Measurements from ENCODE around the gene KCNK4.
"Not testable (repeated sequence)": the region's sequence is repeated elsewhere in the genome, so short reads cannot be mapped to it uniquely, and the experiment has no call there.

KCNK4 gene

DNA sequence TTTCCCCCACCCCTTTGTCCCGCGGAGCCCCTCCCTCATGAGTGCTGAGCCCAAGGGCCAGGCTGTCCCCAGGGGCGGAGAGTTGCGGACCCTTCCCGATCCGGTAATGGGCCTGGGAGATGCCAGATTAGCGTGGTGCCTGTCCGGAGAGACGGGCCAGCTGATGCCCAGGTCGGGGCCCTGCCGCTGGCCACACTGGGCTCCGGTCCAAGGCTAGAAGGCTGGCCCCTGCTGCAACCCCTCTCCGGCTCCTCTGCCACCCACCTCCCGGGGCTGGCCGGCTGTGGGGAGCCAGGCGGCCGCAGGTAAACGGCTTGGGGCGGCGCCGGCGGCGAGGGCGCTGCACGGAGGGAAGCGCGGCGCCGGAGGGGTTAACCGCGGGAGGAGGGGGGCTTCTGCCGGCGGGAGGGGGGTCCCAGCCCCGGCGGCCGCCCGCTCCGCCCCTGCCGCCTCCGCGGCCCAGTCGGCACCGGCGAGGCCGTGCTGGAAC, at the start of gene KCNK4:
Gene KCNK4, plus strand, starts transcription at position 41 of the 490 bp plus-strand sequence. CDS start 1,717 bp downstream, outside the sequence.
- no peak for DNase-seq (ENCODE audit: low spot score)

DNA sequence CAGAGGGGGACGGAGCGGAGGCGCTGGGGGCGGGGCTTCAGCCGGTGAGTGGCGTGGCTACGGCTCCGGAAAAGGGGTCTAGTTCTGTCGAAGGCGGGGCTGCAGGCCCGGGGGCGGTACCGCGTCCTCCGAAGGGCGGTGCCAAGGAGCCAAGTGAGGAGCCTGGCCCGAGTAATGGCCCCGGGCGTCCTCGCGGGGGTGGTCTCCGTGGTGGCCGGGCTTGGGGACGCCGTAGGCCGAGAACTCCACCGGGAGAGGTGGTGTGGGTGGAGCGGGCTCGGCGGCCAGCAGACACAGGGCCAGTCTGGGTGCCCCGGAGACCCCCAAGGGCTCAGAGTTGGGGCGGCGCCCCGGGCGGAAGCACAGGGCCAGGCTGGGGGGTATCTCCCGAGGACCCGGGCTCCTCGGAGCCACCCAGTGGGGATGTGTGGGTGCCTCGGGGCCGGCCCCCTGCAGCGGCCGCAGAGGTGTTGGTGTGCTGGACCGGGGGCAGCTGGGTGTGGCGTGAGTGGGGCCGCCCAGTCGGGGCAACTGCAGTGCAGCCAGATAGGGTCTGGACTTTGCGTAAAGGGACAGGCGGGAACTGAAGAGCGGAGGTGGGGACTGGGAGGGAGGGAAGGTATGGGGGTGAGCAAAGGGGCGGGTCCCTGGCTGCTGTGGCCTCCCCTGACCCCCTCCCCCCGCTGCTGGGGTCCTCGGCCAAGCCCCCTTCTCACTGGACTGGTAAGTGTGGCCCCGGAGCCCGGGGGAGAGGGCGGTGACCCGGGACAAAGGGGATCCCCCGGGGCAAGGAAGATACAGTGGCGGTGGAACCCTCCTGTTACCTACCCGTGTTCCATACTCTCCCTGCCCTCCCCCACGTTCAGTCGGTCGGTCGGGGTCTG, 49.4 kb upstream of the KCNK4 start:
- DNase-seq (ENCODE audit: low spot score) = no peak

DNA sequence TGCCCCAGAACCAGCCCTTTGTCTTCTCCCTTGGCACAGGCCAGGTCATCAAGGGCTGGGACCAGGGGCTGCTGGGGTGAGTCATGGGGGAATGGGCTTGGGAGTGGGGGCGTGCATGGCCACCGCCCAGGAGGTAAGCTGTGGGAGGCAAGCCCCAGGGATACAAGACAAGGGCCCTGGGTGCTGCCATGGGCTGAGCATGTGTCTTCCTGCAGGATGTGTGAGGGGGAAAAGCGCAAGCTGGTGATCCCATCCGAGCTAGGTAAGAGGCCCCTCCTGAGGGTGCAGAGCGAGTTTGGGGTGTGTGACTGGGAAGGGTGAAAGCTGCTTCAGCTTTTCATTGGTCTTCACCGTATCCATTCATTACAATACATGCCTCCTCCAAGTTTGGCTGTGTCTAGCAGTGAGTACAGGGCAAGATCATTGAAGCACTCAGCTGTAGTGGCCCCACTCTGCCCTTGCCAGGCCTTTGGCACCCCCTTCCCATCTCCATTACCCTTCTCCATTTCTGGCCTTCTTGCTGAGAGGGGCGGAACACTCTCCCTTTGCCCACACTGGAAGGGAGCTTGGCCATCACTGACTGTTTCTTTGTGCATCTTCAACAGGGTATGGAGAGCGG, 47.8 kb upstream of the KCNK4 start:
- no peak for DNase-seq (ENCODE audit: low spot score)

DNA sequence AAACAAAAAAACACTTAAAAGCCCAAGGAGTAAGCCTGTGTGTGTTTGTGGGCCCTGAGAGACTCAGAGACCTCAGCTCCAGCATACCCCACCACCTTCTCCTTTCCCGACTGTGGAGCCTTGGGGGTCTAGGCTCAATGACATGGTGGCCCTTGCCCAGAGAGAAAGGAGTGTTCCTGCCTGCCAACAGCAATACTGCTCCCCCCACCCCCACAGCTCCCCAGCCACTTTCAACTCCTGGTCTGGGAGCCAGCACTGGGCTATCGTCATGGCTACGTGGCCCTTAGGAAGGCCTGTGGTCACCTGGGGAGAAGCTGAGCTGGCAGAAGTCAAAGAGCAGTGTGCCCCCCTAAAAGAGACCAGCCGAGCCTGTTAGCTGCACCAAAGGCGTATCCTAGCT, 47.0 kb upstream of the KCNK4 start:
- no peak for DNase-seq (ENCODE audit: low spot score)

DNA sequence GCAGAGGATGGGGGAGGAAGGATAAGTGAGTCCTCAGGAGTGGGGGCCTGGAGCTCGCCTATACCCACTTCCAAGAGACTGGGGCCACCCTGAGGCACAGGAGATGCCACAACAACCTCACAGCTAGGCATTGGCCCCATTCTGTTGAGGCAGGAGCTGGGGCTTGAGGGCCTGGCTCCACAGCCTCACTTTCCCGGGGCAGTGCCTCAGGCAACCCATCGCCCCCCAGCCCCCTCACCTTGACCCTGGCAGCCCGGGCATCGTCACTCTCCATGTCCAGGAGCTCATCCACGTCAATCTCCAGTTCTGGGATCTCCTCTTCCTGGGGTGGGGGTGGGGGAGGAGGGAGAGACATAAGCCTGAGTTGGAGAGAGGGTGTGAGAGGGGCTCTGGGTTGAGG, 46.1 kb upstream of the KCNK4 start:
- no peak for DNase-seq (ENCODE audit: low spot score)

DNA sequence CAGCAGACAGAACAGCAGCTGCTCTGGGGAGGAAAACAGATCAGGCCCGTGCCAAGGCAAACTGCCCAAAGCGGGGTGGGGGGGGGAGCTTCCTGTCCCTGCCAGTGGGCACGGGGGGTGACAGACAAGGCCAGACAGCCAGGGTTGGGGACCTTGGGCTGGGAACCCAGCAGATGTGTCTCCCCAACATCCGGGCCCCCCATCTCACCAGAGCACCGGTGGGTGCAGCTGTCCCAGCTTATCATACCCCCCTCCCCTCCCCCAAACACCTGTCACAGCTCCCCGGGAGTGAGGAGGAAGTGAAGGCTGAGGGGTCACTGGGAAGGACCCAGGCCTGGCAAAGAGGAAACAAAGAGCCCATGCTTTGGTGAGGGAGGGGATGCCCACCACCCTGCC, 45.7 kb upstream of the KCNK4 start:
- DNase-seq (ENCODE audit: low spot score) = peak; percentile 50

DNA sequence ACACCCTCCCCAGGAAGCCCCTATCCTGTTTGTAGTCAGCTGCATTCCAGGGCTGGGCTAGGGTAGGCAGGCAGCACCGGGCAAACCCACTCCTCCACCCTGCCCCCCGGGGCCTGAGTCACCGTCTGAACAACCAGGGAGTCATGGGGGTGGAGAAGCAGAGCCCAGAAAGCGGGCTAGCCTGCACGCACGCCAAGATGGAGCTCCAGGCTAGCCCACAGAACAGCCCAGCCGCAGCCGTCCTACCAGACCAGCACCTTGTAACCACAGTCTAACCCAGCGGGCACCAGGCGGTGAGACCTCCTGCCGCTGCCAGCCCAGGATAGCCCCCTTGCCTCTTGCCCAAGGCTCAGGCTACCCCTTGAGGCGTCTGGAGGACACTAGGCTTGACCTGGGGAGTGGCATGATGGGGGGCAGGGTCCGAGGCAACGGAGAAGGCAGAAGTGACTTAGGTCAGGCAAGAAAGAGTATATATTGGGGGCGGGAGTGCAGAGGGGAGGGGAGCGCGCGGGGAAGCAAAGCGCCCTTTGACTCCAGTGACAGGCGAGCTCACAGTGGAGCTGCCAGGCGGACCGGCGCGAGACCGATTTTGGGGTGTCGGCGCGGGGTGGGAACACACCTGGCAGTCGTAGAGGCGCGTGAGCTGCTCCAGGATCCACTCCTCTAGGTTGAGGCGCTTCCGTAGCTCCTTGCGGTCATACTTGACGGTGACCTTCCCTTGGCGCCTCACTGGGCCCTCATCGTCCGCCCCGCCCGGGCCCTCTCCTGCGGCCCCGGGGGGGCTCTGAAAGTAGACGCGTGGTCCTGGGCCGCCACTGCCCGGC, 45.1 kb upstream of the KCNK4 start:
- peak; percentile 84 for DNase-seq (ENCODE audit: low spot score)

DNA sequence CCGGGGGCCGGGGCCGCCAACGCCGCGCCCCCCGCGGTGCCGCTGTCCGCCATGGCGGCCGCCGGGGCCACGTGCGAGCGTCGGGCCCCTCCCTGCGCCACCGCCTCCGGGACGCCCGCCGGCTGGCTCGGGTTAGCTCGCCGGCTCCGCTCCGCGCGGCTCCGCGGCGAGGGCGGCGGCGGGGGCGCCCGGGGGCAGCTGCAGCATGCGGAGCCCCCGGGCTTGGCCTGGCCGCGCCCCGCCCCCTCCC, 44.6 kb upstream of the KCNK4 start:
- not testable (repeated sequence) for DNase-seq (ENCODE audit: low spot score)

DNA sequence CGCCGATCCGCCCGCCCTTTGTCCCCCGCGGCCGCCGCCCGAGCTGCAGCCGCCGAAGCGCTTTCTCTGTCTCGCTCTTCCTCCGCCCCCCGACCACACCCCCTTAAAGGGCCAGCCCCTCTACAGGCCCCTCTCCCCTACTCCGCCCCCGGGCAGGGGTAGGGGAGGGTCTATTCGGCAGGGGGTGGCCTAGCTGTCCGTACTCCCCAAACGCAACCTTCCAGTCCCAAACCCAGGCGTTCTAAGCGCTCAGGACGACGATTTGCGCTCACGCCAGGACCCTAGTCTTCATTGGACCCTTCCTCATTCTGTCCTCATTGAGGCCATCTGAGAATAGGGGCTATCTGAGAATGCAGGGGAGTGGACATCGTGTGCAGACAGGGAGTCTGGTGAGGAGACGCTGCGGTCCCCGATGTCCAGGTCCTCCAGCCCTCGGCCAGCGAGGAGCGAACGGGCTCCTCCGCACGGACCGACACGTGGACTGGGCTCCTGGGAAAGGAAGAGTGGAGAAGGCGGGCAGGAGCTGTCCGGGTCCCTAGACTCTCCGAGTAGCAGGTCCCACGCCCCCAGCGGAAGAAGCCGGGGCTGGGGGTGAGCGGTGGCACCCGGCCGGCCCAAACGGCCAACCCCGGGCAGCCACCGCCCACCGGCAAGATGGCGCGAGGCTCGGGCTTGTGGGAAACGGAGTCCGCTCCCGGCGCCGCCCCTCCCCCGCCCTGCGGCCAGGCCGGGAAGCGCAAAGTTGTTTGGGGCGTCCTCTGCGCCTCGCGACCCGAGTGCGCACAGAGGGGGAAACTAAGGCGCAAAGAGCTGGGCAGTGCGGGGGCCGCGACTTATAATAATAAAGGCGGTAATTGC, 44.0 kb upstream of the KCNK4 start, which contains the start of gene PPP1R14B:
Gene PPP1R14B, minus strand, starts transcription at position 73 of the 858 bp plus-strand sequence. CDS start 270 bp downstream, outside the sequence.
- DNase-seq (ENCODE audit: low spot score) = peak; percentile 78

DNA sequence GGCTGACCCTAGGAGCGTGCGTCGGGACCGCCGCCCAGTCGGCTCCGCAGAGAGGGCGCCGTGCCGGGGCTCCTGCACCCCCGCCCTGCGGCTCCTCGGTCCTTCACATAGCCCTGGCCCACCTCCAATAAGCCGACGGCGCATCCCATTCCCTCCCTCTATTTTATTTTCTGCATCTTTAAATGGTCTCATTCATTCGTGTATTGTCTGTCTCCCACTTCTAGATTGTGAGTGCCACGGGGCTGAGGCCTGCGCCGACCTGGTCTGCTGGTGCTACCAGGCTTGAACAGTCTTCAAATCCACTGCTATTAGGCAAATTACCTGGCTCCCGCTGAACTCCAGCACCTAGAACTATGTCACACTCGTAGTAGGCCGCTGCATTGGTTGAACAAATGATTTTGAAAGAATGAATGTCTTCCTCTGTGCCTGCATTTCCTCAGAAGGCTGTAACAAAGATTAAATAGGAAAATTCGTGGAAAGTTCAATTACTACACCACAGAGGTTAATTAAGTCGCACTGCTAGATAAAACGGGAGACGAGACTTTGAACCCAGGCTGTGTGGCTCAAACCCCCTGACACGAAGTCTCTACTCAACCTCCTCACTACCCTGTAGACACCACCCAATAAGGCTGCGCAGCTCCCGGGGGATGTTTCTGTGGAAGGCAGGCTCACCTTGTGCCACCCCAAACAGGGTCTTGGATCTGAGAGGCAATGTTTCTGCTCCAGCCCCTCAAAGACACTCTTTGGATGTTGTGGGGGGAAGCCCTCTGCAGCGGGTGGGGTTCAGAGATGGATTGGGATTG, 43.2 kb upstream of the KCNK4 start:
- no peak for DNase-seq (ENCODE audit: low spot score)

DNA sequence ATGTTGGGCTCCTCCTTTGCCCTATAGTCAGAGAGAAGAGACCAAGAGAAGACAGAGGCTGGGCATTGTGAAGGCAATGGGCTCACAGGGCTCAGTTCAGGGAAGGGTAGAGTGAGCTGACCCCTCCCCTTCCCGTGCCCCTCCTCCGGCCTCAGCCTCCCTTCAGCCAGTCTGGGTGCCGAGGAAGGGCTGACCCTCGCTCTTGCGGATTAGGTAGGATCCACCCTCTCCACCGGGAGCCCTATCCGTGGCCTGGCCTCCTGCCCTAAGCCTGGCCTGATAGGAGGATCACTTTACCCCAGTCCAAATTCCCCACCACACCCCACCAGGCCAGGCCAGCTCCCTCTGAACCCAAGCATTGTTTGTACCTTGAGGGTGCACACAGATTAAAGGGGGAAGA, 42.5 kb upstream of the KCNK4 start:
- no peak for DNase-seq (ENCODE audit: low spot score)

DNA sequence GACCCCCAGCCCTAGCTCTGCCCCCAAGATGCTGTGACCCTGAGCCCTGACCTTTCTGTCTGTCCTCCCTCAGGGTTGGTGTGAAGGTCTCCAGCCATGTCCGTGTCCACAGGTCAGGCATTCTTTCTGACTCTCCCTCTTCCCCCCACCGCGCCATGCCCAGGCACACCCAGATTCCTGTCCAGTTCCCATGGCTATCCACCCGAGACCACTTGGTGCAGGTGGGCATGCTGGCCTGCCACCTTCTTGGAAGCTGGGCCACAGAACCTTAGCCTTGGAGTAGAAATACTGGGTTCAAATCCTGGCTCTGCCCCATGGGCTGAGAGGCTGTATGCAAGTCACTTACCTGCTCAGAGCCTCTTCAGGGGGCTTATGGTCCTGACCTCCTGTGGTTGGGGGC, 42.1 kb upstream of the KCNK4 start:
- no peak for DNase-seq (ENCODE audit: low spot score)

DNA sequence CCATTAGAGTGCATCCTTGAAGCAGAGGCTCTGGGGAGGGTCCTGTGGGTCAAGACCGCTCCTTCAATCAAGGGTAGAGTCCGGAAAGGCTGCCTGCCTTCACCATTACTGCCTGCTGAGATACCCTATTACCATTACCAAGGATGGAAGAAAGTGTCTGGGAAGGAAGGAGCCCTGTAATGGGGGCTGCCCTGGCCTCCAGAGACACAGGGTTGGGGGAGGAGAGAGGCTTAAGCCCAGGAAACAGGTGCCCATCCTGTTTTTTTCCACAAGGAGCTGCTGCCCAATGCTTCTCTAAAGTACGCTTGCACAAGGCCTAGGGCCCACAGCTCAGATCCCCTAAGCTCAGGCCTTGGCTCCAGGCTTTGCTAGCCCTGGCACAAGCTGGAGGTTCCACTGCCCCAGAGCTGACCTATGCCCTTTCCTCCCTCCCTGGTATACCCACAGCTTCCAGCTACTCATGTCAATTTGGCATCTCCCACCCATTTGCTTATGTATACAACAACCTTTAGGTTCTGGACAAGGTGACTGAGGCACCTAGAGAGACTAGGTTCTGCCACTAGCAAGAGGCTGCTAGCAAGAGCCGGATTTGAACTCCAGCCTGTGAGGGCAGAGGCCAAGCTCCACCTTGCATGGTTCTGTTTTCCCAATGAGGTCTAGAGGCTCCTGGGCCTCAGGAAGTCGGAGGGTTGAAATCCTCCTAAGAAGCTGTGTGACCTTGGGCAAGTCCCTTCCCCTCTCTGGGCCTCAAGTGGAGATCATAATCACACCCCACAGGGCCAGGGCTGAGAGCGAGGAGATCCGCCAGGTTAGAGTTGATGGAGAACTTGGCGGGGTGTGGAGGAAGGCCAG, 41.3 kb upstream of the KCNK4 start:
- DNase-seq (ENCODE audit: low spot score) = no peak

DNA sequence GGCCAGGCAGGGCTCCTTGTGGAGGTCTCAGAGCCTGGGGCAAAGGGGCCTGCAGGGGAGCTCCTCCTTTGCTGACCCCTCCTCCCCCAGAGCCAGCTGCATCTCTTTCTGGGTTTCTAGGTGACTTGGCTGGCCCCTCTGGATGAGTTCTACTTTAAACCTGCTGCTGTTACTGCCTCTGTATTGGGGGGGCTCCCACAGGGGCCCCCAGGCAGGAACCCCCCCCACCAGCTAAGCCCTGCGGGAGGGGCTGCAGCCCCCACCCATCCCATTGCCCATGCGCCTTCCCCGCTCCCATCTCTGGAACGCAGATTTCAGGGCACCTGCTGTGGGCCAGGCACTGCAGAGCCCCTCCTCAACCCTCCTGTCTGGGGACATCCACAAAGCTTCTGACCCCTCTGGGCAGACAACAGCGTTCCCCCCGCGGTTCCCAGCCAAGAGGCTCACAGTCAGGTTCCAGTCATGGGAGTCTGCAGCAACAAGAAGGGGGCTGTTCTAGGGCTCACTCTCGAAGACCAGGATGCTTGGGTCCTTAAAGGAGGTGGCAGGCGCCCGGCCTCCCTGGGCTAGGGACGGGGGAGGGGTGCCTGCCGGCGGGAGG, 40.6 kb upstream of the KCNK4 start:
- DNase-seq (ENCODE audit: low spot score) = no peak

DNA sequence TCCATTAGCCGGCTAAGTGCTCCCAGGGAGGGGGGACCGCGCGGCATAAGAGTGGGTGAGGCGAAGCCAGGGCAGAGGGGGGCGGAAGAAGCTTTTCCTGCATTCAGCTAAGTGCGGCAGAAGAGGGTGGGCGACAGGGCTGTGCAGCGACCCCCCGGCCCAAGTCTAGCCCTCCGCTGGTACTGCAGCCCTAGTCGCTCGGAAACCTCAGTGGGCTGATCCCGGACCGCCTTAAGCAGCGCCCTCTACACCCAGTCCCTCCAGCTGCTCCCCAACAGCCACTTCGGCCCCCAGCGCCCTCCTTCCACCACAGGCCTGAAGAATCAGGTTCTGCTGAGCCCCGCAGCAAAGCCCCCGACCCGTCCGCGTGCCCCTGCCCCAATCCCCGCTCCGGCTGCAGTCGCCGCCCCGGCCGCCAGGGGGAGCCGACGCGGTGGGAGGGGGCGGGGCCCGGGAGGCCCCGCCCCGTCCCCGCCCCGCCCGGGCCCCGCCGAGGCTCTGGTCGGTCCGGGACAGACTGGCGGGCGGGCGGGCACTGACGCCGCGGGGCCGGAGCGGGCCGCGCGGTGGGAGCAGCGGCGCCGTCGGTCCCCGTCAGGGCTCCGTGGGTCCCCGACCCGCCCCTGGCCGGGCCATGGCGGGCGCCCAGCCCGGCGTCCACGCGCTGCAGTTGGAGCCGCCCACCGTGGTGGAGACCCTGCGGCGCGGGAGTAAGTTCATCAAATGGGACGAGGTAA, 39.9 kb upstream of the KCNK4 start, which contains the start of gene PLCB3:
Gene PLCB3, plus strand, starts transcription at position 515 of the 737 bp plus-strand sequence. Its CDS starts 120 bp downstream, at position 635.
- peak; percentile 60 for DNase-seq (ENCODE audit: low spot score)

DNA sequence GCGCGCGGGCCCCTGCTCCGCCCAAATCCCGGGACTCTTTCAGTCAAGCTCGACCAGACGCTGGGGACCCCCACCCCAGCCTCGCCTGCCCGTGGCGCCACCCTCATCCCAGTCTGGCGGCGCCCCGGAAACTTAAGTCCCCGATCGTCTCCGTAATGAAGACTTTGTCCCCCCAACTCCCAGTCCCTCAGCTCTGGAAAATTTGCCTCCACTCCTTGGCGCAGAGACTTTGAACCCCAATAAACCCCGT, 39.4 kb upstream of the KCNK4 start:
- DNase-seq (ENCODE audit: low spot score) = no peak

DNA sequence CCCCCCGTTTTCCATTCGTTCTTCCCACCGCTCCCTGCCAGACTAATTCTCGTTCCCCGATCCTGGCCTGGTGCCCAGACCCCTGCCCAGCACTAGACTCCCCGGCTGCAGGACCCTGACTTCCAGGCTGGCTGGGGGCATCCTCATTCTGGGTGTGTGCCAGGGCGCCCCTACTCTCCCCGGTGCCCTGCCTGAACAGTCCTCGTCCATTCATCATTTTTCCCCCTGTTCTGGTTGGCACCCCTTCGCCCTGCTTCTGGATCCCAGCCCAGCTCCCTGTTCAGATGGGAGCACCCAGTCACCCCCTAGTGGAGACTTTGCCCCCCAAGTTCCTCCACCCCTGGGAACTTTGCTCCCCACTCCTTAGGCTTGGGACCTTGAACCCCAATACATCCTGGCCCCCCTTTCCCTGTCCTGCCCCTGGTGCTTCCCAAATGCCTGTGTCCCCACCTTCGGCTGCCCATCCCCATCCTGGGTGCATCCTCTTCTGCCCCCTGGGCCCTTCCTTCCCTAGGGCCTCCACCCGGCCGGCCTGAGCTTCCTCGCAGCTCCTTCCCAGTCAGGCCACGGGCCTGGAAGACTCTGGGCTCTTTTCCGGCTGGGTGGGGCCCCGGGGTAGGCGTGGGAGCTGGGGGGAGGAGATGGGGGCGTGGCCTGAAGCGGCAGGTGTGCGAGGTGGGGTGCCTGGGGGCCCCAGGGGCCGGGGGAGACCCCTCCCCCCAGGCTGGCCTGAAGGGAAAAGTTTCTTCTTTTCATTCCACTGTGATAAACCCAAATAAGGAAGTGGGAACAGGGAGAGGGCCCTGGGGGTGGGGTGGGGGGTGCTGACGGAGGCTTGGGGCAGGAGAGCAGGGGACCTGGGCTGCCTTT, 38.9 kb upstream of the KCNK4 start:
- no peak for DNase-seq (ENCODE audit: low spot score)

DNA sequence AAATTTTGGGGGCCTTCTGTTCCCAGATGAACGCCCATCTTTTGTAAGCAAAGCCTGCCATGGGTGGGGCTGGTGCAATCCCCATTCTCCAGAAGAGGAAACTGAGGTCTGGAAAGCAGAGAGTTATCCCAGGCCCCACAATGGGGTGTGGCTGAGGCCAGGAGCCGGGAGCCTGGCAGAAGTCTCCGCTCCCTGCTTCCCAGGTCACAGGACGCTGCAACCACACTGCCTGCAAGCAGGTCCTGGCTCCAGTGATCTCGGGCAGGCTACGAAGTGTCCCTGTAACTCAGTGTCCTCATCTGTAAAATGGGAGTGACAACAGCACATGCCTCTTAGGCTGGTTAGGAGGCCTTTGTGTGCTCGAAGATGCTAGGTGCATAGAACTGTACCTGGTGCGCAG, 38.1 kb upstream of the KCNK4 start:
- no peak for DNase-seq (ENCODE audit: low spot score)
